Activated CD8-positive, alpha-beta memory T cell treated with anti-CD3 and anti-CD28 coated beads for 1 hour (primary cell): ENCODE data around the gene AIMP1.
"Not testable (repeated sequence)": the region's sequence is repeated elsewhere in the genome, so short reads cannot be mapped to it uniquely, and the experiment has no call there.

Source experiments
- DNase-seq, 2 donors: peaks; one replicate each; pipeline ENCODE4 v3.0.0-alpha.2; 2020; ENCODE audit warnings: low read depth in 1 of 2; ENCODE audit errors: extremely low read depth in 1 of 2

Gene AIMP1

DNA sequence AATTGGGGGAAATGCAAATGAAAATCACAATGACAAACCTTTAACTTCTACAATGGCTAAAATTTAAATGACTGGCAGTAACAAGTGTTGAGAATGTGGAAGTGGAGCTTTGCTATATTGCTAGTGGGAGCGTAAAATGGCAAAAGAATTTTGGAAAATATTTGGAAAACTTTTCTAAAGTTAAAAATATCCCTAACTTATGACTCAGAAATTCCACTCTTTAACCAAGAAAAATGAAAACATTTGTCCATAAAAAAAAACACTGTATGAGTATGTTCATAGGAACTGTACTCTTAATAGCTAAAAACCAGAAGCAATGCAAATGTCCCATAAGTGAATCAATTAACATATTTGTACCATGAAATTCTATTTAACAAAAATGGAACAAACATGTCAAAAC is 4.0 kb upstream of the AIMP1 start:
- DNase-seq: no peak

DNA sequence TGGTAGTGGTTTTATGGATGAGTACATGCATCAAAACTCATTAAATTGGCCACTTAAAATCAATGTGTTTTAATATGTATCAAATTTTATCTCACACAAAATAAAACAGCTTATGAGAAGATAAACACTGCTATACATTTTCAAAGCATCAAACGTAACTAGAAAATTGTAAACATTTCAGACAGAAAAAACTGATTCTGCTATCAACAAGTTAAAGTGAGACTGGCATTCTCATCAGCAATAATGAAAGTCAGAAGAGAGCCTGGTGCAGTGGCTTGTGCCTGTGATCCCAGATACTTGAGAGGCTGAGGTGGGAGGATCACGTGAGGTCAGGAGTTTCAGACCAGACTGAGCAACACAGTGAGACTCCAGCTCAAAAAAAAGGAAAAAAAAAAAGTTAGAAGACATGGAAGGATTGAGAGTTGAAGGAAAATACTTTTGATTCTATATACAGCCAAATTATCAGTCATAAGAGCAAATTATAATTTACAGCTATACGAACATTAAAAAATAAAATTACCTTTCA is 3.3 kb upstream of the AIMP1 start:
- no peak for DNase-seq

DNA sequence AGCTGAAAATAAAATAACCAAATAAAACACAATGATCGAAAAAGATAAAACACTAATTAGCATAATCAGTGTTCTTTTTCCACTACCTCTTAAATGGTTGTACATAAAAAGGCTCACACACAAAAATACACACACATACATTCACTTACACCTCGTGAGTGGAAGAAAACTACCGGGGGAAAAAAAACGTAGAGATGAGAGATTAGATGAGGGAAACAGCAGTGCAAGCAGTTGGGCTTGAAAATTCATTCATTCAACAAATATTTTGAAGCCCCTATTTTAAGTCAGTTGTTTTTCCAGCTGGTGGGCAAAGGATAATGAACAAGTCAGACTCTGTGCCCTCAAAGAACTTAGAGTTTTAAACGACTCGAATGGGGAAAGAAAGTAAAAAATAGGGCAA is 1.4 kb upstream of the AIMP1 start:
- DNase-seq: no peak

DNA sequence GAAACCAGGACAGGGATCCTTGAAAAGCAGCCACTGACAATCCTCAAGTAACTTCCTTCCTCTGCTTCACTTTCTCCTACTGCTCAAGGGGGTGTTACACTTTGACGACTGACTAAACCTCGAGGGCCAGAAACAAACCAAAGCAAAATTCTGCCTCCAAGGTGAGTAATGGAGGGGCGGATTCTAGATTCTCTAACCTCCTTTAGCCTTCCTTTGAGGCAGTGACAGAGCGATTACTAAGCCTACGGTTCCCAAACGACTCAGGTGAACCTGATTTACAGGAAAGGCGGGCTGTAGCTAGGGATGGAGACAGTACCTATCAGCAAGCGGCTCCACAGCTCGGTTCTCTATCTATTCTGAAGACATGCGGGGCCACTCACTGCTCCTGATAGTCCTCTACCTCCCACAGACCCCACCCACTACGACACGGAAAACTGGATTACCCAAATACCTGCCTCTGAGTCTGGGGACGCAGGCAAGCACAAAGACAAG is 828 bp upstream of the AIMP1 start:
- no peak for DNase-seq

DNA sequence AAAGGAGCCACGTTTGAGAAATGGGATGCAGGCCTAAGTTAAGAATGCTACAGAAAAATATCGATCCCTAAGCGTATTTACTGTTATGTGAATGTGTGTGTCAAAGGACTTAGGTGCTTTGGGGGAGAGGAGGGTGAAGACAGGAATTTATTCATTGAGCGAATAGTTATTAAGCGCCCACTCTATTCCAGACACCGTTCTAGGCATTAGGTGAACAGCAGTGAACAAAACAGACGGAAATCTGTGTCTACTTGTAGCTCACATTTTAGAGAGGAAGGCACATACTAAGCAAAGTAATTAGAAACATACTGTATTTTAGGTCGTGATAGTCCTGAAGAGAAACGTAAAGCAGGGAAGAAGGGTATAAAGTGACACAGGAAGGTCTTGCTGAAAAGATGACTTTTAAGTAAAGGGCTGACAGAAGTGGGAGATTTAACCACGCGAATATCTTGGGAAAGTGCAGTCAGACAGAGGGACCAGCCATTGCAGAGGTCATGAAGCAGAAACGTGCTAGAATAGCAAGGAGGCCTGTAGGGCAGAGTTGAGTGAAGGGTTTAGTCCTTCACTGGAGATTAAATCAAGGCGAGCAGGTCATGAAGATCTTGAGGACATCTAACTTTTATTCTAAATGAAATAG is 541 bp downstream of the AIMP1 start:
- no peak for DNase-seq

DNA sequence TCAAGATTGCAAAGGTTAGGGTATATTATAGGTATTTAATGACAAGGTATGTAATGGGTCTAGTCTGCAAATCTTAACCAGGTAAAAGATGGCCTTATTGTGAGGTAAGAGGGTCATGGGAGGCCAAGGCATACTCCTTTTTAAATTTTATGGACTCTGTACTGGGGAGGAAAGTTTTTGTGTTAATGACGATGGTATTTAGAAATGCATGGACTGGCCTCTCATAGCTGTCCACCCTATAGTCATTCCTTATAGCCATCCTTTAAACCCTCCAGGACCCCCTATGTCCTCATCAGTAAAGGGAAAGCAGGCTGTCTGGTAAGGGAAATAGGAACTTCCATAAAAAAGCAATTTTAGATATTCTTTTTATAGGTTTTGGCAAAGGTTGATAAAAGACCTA is 1.5 kb downstream of the AIMP1 start:
- DNase-seq: no peak

DNA sequence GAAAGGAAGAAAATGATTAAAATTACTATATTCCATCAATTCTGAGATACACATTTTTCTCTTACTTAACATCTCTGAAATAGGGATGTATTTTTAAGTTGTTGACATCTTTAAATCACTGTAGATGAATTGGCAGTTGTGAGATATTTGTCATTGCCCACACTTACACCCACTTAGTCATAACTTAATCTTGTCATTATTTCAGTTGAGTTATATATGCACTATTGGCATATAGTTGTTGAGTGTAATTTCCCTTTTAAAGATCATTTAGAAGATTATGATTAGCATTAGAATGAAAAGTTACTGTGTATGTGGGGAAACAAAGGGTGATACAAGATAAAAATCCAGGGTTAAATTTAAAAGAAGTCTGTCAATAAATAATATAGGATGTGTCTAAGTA is 2.2 kb downstream of the AIMP1 start:
- no peak for DNase-seq

DNA sequence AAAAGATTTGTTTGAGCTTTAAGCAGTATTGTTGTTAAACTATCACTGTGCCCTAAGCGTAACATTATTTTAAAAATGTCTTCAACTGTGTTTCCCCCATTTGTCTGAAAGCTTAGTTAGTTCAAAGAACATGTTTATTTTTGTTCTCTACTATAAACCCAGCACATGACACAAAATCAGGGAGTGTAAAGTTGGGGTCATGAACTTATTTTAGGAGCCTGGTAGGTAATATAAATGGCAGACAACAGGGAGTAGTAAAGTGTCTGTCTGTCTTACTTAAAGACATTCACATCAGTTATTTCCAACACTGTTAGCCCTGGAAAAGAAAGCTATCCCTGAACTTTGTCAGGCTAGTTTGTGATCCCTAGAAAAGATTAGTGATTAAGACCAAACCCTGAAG is 3.9 kb downstream of the AIMP1 start:
- DNase-seq: no peak

DNA sequence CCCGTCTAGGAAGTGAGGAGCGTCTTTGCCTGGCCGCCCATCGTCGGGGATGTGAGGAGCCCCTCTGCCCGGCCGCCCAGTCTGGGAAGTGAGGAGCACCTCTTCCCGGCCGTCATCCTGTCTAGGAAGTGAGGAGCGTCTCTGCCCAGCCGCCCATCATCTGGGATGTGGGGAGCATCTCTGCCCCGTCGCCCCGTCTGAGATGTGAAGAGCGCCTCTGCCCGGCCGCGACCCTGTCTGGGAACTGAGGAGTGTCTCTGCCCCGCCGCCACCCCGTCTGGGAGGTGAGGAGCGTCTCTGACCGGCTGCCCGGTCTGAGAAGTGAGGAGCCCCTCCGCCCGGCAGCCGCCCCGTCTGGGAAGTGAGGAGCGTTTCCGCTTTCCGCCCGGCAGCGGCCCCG is 4.8 kb downstream of the AIMP1 start:
- DNase-seq: not testable (repeated sequence)

DNA sequence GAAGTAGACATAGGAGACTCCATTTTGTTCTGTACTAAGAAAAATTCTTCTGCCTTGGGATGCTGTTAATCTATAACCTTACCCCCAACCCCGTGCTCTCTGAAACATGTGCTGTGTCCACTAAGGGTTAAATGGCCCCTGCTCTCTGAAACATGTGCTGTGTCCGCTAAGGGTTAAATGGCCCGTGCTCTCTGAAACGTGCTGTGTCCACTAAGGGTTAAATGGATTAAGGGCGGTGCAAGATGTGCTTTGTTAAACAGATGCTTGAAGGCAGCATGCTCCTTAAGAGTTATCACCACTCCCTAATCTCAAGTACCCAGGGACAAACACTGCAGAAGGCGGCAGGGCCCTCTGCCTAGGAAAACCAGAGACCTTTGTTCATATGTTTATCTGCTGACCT is 5.5 kb downstream of the AIMP1 start:
- DNase-seq: not testable (repeated sequence)

DNA sequence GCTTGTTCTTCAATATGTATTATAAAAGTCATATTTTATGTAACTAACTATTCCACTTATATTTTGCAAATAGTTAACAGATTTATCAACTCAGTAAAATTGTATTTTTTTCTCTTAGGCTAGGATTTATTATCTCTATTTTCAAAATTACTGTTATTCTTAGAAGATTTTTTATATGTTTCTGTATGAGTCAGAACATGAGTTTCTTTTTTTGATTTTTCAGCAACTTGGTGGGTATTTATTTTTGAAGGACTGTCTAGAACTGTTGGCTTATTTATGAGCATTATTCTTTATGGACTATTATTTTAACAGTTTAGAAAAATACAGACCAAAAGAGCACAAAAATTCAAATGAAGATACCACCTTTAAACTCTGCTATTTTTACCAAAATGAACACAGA is 6.8 kb downstream of the AIMP1 start:
- DNase-seq: no peak

DNA sequence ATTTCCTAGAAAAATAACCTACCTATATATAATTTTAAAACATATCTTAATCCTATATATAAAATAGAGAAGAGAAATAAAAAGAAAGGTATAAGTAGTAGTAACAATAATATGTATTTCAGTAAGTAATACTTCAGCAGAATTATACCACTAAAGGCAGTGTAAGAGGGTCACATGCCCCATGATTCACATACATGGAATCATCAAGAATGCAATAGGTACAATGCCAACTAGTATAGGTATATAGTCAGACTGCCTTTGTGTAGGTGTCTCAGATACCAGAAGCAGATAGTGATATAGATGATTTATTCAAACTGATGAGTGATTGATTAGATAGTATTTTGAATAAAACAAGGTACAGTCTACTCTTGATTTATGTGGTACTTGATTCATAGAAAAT is 9.4 kb downstream of the AIMP1 start:
- DNase-seq: no peak

DNA sequence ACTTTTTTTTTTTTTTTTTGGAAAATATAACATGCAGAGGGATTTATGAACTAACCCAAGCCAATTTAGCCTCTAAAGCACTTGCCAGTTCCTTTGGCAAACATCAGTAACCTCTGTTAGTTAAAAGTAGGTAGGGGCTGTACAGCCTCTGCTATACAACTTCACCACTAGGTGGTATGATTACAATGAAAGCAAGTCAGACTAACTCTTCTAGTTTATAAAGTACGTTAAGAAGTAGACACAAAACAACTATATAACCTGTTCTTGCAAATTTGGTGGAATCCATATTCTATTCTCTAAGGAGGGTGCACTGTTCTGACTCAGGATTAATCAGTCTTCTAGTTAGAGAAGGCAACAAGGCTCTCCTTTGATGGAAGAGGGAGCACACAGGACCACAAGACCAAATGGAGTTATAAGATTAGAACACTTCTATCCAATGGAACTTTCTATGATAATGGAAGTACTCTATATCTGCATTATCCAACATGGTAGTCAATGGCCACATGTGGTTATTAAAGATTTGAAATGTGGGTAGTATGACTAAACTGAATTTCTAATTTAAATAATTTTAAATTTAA is 12.8 kb downstream of the AIMP1 start:
- no peak for DNase-seq

DNA sequence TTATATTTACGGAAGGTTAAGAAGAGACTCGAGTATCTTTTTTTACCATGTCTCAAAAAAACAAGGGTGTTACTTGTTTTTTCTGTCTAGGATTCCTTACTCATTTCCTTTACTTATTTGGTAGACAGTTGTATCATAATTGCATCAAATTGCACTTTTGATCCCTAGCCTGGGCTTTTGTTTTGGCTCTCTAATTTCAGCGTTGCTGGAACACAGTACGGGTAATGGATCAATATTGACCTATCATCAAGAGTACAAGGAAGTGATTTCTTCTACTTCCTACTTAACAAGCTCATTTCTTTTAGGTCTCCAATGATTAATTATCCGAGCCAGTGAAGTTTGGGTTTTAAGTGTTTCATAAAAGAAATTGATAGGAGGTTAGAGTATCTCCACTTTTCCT is 16.8 kb downstream of the AIMP1 start:
- DNase-seq: no peak

DNA sequence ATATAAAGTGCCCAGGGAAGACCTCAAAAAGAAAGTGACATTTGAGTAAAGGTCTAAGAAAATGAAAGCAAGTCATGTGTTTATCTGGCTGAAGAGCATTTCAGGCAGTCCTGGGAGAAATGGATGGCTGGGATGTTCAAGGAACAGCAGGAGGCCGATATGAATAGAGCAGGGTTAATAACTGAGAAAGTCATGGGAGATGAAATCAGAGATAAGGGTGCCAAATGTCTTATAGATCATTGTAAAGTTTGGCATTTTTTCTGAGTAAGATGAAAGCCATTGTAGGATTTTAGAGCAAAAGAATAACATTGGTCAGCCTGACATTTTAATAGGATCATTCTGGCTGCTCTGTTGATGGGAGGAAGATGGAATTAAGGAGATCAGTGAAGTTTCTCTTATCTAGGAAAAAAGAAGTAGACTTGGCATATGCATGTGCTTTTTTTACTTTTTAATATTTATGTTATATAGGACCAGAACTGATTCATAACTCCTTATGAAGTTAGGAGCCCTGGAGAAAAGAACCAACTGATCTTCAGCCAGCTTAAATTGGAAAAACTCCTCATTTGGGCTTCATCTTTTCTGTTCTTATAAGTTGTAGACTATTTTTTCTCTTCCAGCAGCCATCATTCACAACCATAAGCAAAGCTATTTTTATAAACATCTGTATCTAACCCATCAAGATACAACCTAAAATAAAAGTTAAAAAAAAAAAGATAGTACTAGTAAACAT is 18.6 kb downstream of the AIMP1 start:
- DNase-seq: no peak

DNA sequence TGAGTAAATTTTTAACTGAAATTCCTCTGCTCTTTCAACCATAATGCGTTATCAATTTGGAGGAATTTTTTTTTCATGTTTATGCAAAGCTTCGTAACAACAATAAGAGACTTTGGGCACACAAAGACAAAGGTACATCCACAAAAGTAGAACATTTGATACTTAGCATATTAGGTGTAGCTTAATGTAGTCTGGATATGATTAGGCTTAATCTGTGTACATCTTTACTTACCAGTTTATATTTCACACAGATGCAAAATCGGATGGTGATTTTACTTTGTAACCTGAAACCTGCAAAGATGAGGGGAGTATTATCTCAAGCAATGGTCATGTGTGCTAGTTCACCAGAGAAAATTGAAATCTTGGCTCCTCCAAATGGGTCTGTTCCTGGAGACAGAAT is 20.3 kb downstream of the AIMP1 start:
- DNase-seq: no peak

DNA sequence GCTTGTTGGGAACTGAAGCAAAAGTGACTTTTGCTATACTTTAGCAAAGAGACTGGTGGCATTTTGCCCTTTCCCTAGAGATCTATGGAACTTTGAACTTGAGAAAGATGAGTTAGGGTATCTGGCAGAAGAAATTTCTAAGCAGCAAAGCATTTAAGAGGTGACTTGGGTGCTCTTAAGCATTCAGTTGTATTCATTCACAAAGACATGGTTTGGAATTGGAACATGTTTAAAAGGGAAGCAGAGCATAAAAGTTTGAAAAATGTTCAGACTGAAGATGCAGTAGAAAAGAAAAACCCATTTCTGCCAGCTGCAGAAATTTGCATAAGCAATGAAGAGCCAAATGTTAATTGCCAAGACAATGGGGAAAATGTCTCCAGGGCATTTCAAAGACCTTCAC is 21.6 kb downstream of the AIMP1 start:
- DNase-seq: no peak

DNA sequence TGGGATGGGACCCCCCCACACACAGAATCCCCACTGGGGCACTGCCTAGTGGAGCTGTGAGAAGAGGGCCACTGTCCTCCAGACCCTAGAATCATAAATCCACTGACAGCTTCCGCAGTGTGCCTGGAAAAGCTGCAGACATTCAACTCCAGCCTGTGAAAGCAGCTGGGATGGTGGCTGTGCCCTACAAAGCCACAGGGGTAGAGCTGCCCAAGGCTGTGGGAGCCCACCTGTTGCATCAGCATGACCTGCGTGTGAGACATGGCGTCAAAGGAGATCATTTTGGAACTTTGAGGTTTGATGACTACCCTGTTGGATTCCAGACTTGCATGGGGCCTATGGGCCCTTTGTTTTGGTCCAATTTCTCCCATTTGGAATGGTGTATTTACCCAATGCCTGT is 22.3 kb downstream of the AIMP1 start:
- no peak for DNase-seq

DNA sequence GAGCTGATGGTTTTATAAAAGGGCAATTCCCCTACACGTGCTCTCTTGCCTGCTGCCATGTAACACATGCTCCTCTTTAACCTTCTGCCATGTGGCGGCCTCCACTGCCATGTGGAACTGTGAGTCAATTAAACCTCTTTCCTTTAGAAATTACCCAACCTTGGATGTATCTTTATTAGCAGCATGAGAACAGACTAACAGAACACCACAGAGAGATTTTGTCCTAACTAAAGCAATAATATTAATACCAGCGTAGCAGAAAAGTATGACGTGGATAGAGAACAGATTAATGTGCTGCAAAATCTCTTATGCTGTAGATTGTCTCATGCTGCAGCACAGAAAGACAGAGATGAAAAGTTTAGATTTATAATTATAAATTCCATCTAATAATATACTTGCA is 23.1 kb downstream of the AIMP1 start:
- no peak for DNase-seq

DNA sequence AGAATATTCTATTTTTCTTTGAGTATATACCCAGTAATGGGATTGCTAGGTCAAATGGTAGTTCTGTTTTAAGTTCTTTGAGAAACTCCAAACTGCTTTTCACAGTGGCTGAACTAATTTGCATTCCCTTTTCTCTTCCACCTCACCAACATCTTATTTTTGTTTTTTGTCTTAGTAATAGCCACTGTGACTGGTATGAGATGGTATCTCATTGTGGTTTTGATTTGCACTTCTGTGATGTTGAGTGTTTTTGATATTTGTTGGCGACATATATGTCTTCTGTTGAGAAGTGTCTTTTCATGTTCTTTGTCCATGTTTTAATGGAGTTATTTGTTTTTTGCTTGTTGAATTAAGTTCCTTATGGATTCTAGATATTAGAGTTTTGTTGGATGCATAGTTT is 24.4 kb downstream of the AIMP1 start:
- DNase-seq: no peak

DNA sequence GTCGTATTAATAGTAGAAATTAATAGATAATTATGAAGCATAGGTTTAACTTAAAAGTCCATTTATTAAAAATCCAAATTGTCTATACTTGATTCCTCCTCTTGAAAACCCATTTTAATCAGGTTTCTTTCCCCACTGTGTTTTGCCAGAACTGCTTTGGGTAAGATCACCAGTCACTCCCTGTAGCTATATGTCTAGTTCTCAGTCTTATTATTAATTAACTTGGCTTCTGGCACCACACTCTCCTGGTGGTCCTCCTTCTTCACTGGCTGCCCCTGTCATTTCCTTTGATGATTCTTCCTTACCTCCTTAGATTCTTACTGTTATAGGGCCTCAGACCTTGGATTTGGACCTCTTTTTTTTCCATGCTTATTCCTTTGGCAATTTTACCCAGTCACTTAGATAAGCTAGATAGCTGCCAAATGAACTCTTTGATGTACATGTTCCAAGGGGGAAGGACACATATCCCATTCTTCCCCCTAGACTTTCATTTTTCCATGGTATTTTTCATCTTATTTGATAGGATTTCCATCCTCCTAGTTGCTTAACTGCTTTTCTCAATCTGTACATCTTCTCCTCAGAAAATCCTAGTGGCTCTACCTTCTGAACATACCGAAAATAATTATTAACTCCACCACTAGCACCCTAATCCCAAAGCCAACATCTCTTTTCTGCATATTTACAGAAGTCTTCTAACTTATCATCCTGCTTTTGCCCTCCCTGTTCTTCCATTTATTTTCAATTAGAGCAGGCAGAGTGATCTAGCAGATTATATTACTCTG is 27.7 kb downstream of the AIMP1 start:
- DNase-seq: no peak

DNA sequence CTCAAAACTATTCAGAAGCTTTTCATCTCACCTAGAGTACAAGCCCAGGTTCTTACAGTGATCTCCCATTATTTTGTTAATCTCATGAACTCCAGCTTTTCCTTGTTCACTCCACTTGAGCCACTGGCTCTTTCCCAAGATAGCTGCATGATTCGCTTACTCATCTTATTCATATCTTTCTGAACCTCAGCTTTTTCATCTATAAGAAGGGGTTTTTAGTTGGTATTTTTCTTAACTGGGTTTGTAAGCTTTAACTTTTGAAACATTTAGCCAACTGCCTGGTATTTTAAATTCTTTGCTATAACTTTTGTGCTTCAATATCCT is 28.3 kb downstream of the AIMP1 start:
- no peak for DNase-seq
